Adipocyte (in vitro differentiated cells): ENCODE measurements around the gene RFWD3.

ENCODE experiments used
- DNase-seq: peaks from one replicate; pipeline ENCODE4 v3.0.0-alpha.2; 2015; ENCODE audit warnings: low read depth
- H3K27me3 ChIP-seq: replicated peaks from 2 replicates; pipeline ENCODE4 v1.7.0; 2013; ENCODE audit warnings: mild to moderate bottlenecking, low read length, moderate library complexity; ENCODE audit not compliant: control insufficient read depth, insufficient read depth
- H3K36me3 ChIP-seq: 2 replicates; pipeline ENCODE4 v1.7.0; 2013; ENCODE audit warnings: low read length, mild to moderate bottlenecking, moderate library complexity; ENCODE audit not compliant: control insufficient read depth, insufficient read depth, severe bottlenecking
- H3K4me1 ChIP-seq: 2 replicates; pipeline ENCODE4 v1.7.0; 2013; ENCODE audit warnings: mild to moderate bottlenecking, low read length, moderate library complexity; ENCODE audit not compliant: control insufficient read depth, insufficient read depth
- H3K4me3 ChIP-seq: 2 replicates; pipeline ENCODE4 v1.7.0; 2013; ENCODE audit warnings: mild to moderate bottlenecking, low read length, moderate library complexity
- H3K9ac ChIP-seq: 2 replicates; pipeline ENCODE4 v1.7.0; 2013; ENCODE audit warnings: mild to moderate bottlenecking, low read length, moderate library complexity
- H3K9me3 ChIP-seq: 2 replicates; pipeline ENCODE4 v1.7.0; 2013; ENCODE audit warnings: mild to moderate bottlenecking, low read length, moderate library complexity; ENCODE audit not compliant: control insufficient read depth

The RFWD3 gene

GRCh38 chr16:74635303-74635702 is 31.4 kb downstream of the RFWD3 start:
- Histone ChIP-seq H3K9me3 (no peaks in the 10 kb centered on the region), H3K4me3 (no peak overlapping the region), H3K9ac (no peak overlapping the region), H3K4me1 (no peaks in the 10 kb centered on the region), H3K27me3 (no peaks in the 10 kb centered on the region), H3K36me3 (peaks cover 77% of the 10 kb centered on the region)
- DNase-seq = no peak

DNA sequence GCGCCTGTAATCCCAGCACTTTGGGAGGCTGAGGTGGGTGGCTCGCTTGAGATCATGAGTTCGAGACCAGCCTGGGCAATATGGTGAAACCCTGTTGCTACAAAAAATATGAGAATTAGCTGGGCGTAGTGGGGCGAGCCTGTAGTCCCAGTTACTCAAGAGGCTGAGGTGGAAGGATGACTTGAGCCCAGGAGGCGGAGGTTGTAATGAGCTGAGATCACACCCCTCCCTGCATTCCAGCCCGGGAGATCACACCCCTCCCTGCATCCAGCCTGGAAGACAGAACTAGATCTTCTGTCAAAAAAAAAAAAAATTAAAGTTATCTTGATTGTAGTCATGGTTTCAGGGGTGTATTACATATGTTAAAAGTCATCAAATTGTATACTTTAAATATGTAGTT is 33.0 kb downstream of the RFWD3 start:
- no peaks in the 10 kb centered on the region for H3K4me1 ChIP-seq
- no peaks in the 10 kb centered on the region for H3K9me3 ChIP-seq
- H3K4me3 ChIP-seq = no peak overlapping the region
- peaks cover 85% of the 10 kb centered on the region for H3K36me3 ChIP-seq
- H3K27me3 ChIP-seq = no peaks in the 10 kb centered on the region
- no peak for DNase-seq
- H3K9ac ChIP-seq = no peak overlapping the region

DNA sequence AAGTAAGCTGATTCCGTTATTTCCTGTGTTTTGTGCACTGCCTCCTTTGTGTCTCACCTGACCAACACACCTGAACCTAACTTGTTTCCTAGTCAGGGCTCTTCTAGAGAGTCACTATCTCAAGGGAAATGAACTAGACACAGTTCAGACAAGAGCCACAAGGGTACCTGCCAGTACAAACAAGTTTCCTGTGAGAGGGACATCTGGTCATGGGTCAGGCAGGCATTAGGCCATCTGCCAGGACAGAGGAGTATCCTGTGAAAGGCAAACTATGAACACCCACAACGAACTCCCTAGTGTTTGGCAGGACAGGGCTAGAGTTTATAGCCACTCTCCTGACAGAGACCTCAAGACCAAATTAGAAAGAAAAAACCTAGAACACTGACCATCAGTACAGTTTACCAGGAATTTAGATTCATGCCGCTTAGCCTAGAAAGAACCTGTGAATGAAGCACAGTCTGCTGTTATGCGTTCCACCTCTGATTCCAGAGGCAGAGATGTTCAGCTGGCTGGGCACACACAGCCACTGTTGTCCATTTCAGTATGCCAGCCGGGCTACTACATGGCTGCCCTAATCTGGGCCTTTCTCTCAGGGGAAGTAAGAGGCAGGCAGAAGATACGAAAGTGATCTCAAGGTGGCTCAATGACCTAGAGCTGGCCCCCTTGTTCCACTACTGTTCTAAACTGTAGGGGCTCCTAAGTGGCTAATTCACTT is 39.0 kb downstream of the RFWD3 start:
- peaks cover 92% of the 10 kb centered on the region for H3K36me3 ChIP-seq
- peaks cover 17% of the 10 kb centered on the region for H3K4me1 ChIP-seq
- H3K9me3 ChIP-seq = no peaks in the 10 kb centered on the region

DNA sequence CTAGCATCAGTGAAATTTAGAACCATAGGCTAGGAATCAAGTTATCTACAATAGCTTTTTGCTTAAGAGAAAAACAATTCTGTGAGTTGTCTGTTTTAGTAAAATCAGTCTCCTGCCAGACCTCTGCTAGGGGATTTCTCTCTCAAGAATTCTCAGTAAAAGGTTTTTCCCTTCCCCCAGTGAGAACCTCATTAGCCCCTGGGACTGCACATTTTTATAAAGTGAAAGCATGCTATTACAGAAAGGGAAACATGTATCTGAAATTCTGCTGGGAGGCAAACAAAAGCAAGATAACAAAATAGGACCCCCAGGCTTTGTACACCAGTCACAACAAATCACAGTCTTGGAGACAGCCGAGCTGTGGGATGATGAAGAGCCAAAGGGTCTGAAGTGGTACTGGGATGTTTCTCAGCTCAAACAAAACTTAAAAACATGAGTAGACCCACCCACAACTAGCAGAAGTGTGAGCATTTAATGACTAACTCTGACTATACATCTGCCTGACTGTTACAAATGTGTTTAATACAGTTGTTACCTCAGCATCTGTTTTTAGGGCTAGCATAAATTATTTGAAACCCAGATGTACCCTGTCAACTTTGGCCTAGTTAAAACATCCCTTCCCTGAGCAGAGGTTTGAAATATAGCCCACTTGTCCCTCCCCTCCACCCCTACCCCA is 39.8 kb downstream of the RFWD3 start:
- Histone ChIP-seq H3K4me3 (no peak overlapping the region), H3K27me3 (no peaks in the 10 kb centered on the region), H3K4me1 (peaks cover 17% of the 10 kb centered on the region), H3K9ac (no peak overlapping the region), H3K9me3 (no peaks in the 10 kb centered on the region), H3K36me3 (peaks cover 92% of the 10 kb centered on the region)
- DNase-seq = peak; percentile 4

More for the DNA sequence above, 39.0 kb downstream of the RFWD3 start:
- DNase-seq = no peak
- no peak overlapping the region for H3K9ac ChIP-seq
- no peak overlapping the region for H3K4me3 ChIP-seq
- H3K27me3 ChIP-seq = no peaks in the 10 kb centered on the region

DNA sequence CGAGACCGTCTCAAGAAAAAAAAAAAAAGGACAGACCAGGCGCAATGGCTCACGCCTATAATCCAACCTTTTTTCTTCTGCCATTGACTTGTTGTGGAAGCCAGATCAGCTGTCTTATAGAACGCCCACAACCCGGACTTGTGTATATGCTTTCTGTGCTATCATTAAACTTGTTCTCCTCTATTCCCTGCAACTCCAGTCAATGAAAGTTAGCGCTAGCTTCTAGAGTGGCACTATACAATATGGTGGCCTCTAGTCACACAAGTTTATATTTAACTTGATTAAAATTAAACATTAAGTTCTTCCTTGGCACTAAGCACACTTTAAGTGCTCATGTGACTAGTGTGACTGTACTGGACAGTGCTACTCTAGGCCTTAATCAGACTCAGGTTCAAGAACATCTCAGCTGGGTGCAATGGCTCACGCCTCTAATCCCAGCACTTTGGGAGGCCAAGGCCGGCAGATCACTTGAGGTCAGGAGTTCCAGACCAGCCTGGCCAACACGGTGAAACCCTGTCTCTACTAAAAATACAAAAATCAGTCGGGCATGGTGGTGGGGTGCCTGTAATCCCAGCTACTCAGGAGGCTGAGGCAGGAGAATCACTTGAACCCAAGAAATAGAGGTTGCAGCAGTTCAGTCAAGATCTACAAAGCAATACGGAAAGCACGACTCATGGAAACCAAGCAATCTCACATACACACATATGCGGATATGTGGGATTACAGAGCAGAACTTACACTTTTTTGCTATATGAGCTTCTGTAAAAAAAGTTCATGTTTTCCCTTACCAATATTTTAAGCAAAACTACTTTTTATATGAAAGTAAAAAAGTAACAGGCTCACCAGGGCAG is 41.0 kb downstream of the RFWD3 start:
- no peaks in the 10 kb centered on the region for H3K9me3 ChIP-seq
- no peaks in the 10 kb centered on the region for H3K27me3 ChIP-seq
- peaks cover 86% of the 10 kb centered on the region for H3K36me3 ChIP-seq
- H3K9ac ChIP-seq = no peak overlapping the region
- H3K4me3 ChIP-seq = no peak overlapping the region
- H3K4me1 ChIP-seq = peaks cover 17% of the 10 kb centered on the region
- DNase-seq = no peak

- DNase-seq = no peak
- no peaks in the 10 kb centered on the region for H3K27me3 ChIP-seq
- no peaks in the 10 kb centered on the region for H3K9me3 ChIP-seq
- peaks cover 68% of the 10 kb centered on the region for H3K36me3 ChIP-seq
- no peak overlapping the region for H3K4me3 ChIP-seq
- no peak overlapping the region for H3K9ac ChIP-seq
- H3K4me1 ChIP-seq = peaks cover 17% of the 10 kb centered on the region
Observed at GRCh38 chr16:74623839-74624235, 42.8 kb downstream of the RFWD3 start.

DNA sequence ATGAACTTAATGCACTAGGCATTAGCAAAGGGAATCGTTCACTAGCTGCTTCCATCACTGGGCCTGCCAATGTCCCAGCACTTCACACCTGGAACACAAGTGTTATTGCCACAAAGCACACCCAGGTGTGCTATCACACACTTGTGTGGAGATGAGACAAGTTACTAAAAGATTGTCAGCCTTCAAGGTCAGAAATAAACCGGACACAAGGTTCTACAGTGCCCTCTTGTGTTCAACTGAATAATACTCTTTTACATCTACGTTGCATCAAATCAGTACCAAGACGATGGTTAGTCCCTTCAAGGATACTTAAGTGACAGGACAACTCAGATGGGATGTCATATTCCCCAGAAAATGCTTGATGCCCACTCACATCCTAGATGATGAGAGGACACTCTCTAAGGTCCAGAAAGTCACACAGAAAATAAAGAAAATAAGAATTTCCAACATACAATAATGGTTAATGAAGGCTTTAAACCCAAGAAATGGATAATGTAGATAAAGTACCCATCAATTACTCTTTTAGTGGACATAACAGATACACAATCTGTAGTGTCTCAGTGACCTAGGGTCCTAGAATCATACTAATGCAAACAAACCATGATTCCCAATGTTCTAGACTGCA is 43.4 kb downstream of the RFWD3 start:
- Histone ChIP-seq H3K4me3 (no peak overlapping the region), H3K36me3 (peaks cover 62% of the 10 kb centered on the region), H3K4me1 (peaks cover 17% of the 10 kb centered on the region), H3K9me3 (no peaks in the 10 kb centered on the region), H3K27me3 (no peaks in the 10 kb centered on the region), H3K9ac (no peak overlapping the region)
- DNase-seq = peak; percentile 81

- Histone ChIP-seq H3K4me3 (no peak overlapping the region), H3K9me3 (no peaks in the 10 kb centered on the region), H3K36me3 (peaks cover 54% of the 10 kb centered on the region), H3K27me3 (no peaks in the 10 kb centered on the region), H3K4me1 (peaks cover 6% of the 10 kb centered on the region), H3K9ac (no peak overlapping the region)
- DNase-seq = no peak
Observed at GRCh38 chr16:74622005-74622404, 44.7 kb downstream of the RFWD3 start.

- Histone ChIP-seq H3K9me3 (no peaks in the 10 kb centered on the region), H3K27me3 (no peaks in the 10 kb centered on the region), H3K4me1 (peaks cover 3% of the 10 kb centered on the region), H3K9ac (no peak overlapping the region), H3K36me3 (peaks cover 10% of the 10 kb centered on the region), H3K4me3 (no peak overlapping the region)
- no peak for DNase-seq
Observed at GRCh38 chr16:74617206-74617788, 49.4 kb downstream of the RFWD3 start.

GRCh38 chr16:74611721-74612120 is 55.0 kb downstream of the RFWD3 start:
- peak; percentile 52 for DNase-seq
- Histone ChIP-seq H3K36me3 (no peaks in the 10 kb centered on the region), H3K9me3 (no peaks in the 10 kb centered on the region), H3K4me1 (peaks cover 16% of the 10 kb centered on the region), H3K9ac (no peak overlapping the region), H3K4me3 (no peak overlapping the region), H3K27me3 (no peaks in the 10 kb centered on the region)
